Mesothelial cell of epicardium (in vitro differentiated cells): Measurements from ENCODE around the gene MVB12B. TPM values are rescaled to one million over a fixed set of nuclear protein-coding genes. Genes with fewer than 3 reads are reported as not detected.

Experiments
- DNase-seq, 2 experiments: peaks; one replicate each; pipeline ENCODE4 v3.0.0; 2021; ENCODE audit warnings: low spot score in 2 of 2; ENCODE audit not compliant: unreplicated experiment in 2 of 2
- H3K27ac Mint-ChIP-seq: 2 replicates; pipeline ENCODE4 v1.8.0; 2021; ENCODE audit warnings: mixed read lengths
- H3K27me3 Mint-ChIP-seq: 2 replicates; pipeline ENCODE4 v1.8.0; 2021; ENCODE audit warnings: low read depth, mixed read lengths
- H3K36me3 Mint-ChIP-seq: 2 replicates; pipeline ENCODE4 v1.8.0; 2021; ENCODE audit warnings: mixed read lengths
- H3K4me1 Mint-ChIP-seq: 2 replicates; pipeline ENCODE4 v1.8.0; 2021; ENCODE audit warnings: mixed read lengths
- H3K4me3 Mint-ChIP-seq: 2 replicates; pipeline ENCODE4 v1.8.0; 2021; ENCODE audit warnings: mild to moderate bottlenecking, moderate library complexity, mixed read lengths
- H3K9me3 Mint-ChIP-seq: 2 replicates; pipeline ENCODE4 v1.8.0; 2021; ENCODE audit warnings: mixed read lengths
- CTCF ChIP-seq: fragments of 200-600 bp; sonication (generic); IDR thresholded peaks from one replicate; pipeline ENCODE4 v1.5.0; 2021; ENCODE audit warnings: antibody characterized with exemption; ENCODE audit not compliant: unreplicated experiment
- total RNA-seq: library from RNA; stranded (reverse); gene quantifications from 3 replicates; pipeline ENCODE4 v1.2.1, GENCODE V29; 2021

The MVB12B gene
- total RNA-seq, 1 donor from 2014 or later, result 43.7 TPM

DNA sequence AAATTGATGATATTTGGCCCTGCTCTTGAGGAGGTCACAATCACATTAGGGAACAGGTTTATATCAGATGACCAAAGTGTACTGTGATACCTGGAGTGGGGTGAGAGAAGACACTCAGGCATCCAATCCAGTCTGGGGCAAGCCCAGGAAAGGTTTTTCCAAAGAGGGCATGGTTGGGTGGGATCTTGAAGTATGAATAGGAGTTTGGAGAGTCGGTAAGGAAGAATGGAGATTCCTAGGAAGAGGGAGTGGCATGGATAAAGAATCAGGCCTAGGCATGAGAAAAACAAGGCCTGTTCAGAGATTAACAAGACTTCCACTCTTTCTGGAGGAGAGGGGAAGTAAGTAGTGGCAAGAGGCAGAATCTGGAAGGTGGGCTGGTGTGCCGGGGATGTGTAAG, 91.1 kb downstream of the MVB12B start:
- H3K9me3 Mint-ChIP-seq, result no peaks in the 10 kb centered on the region
- DNase-seq, result no peak
- H3K27ac Mint-ChIP-seq, result no peak overlapping the region

GRCh38 chr9:126418608-126419007, 92.0 kb downstream of the MVB12B start:
- DNase-seq, result no peak
- H3K4me1 Mint-ChIP-seq, result no peaks in the 10 kb centered on the region
- TF ChIP-seq CTCF, result no peak
- no peak overlapping the region for H3K27ac Mint-ChIP-seq
- no peak overlapping the region for H3K4me3 Mint-ChIP-seq
- H3K9me3 Mint-ChIP-seq, result no peaks in the 10 kb centered on the region
- no peaks in the 10 kb centered on the region for H3K27me3 Mint-ChIP-seq
- H3K36me3 Mint-ChIP-seq, result peaks cover 14% of the 10 kb centered on the region

More for the DNA sequence above, 91.1 kb downstream of the MVB12B start:
- TF ChIP-seq CTCF, result no peak
- Mint-ChIP-seq H3K36me3 (peaks cover 14% of the 10 kb centered on the region), H3K27me3 (no peaks in the 10 kb centered on the region), H3K4me3 (no peak overlapping the region), H3K4me1 (no peaks in the 10 kb centered on the region)

DNA sequence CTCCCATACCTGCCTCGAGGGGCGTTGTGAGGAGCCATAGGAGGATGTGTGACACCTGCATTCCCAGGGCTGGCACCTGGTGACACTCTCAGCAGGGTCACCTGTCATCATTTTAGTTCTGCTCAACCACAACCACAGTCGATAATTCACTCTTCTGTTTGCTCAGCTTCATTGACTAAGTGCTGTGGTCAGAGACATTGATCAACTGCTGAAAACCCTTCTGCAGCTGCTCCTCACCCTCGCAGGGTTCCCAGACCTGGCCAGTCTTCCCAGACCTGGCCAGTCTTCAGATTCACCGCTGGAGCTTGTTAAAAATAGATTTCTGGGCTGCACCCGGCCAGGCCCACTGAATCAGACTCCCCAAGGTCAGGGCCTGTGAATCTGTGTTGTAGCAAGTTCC, 92.8 kb downstream of the MVB12B start:
- no peaks in the 10 kb centered on the region for H3K9me3 Mint-ChIP-seq
- H3K36me3 Mint-ChIP-seq, result peaks cover 19% of the 10 kb centered on the region
- no peaks in the 10 kb centered on the region for H3K4me1 Mint-ChIP-seq
- no peak overlapping the region for H3K4me3 Mint-ChIP-seq
- TF ChIP-seq CTCF, result no peak
- no peak overlapping the region for H3K27ac Mint-ChIP-seq
- H3K27me3 Mint-ChIP-seq, result no peaks in the 10 kb centered on the region
- no peak for DNase-seq

DNA sequence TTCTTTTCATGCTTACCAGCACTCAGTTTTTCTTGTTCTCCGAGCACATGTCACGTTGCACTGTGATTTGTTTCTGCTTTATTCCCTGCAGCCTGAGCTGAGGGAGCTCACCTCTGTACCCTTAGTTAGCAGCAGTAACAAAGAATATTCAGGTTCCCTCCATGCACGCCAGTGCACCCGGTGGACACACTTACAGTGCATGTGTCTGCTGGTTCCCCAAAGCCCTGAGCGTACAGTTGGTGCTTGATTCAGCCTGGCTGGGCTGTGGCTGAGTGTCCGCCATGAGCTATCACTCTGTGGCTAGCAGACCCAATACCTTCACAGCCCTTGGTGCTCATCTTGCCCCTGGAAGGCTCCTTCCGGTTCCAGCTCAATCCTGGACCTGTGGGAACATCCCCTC, 93.5 kb downstream of the MVB12B start:
- Mint-ChIP-seq H3K4me3 (no peak overlapping the region), H3K27me3 (no peaks in the 10 kb centered on the region), H3K9me3 (no peaks in the 10 kb centered on the region), H3K36me3 (peaks cover 24% of the 10 kb centered on the region), H3K27ac (no peak overlapping the region), H3K4me1 (no peaks in the 10 kb centered on the region)
- no peak for TF ChIP-seq CTCF
- no peak for DNase-seq

DNA sequence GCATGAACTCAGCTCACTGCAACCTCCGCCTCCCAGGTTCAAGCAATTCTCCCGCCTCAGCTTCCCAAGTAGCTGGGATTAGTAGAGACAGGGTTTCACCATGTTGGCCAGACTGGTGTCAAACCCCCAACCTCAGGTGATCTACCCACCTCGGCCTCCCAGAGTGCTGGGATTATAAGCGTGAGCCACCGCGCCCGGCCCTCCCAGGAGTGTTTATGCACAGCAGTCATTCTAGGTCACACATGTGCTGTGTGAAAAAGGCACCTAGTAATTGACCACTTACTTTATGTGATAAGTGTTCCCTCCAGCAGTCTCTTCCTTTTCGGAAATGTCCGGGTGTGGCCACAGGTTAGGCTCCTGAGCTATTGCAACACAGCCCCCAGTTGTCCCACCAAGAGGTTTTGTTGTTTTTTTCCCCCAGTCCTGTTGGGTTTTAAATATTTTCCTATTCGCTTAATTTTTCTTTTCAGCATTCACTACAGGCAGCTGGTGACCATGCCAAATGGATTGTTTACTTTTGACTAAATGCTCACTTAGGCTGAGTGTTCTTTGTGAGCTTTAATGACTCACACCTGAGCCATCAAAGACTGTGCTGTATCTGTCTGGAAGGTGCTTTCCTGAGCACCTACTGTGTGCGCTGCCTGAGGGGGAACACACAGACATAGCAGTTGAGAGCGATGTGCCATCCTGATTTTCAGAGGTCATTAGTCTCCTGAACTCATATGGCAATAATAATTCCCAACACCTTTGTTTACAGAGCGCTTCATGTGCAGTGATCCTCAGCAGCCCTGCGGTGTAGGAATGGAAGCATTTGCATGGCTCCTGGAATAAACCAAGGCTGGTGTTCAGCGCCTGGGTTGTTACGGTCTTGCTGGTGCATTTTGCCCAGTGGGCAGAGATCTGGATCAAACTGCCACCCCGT, 94.3 kb downstream of the MVB12B start:
- no peak for DNase-seq
- Mint-ChIP-seq H3K9me3 (no peaks in the 10 kb centered on the region), H3K4me3 (no peak overlapping the region), H3K36me3 (peaks cover 23% of the 10 kb centered on the region), H3K27ac (no peak overlapping the region), H3K27me3 (no peaks in the 10 kb centered on the region), H3K4me1 (no peaks in the 10 kb centered on the region)
- no peak for TF ChIP-seq CTCF
